GM18526 (cell line): ENCODE results near the gene RNF39.

Experiments used
- POLR2A ChIP-seq: IDR thresholded peaks from 3 replicates; pipeline ENCODE4 v1.6.1; 2011; ENCODE audit not compliant: insufficient read length; ENCODE audit errors: extremely low read depth

The RNF39 gene

DNA sequence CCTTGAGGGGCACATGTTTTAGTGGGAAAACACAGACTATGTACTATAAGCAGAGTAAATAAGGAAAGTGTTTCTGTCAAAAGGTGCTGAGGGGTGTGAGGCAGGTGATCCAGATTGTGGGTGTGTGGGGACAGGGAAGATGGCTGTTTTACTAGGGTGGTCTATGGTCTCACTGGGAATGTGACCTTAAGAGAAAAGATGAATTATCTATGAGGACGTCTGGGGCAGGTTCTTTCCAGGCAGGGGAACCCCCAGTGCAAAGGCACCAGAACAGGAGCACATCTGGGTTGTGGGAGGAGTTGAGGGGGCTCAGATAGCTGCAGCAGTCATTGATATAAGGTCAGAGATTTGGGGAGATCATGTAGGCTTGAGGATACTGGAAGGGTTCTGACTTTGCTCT lies 32.7 kb downstream of the RNF39 start:
- TF ChIP-seq POLR2A = no peak

DNA sequence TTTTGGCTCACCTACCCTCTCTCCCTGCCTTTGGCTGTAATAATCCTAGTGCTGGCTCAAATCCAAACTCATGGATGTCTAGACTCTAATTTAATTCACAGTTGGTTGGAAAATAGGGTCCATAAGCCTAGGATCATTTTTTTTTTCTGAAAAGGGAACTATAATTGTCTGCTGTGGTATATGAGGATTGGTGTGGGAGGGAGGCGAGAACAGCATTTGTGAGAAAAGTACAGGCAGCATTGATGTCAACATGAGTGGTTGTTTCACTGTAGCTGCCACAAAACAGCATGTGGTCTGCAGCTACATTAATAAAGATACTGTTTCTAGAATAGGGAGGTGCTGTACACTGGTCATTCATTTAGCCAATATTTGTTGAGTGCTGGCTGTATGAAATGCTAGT lies 33.1 kb downstream of the RNF39 start:
- TF ChIP-seq POLR2A = no peak

DNA sequence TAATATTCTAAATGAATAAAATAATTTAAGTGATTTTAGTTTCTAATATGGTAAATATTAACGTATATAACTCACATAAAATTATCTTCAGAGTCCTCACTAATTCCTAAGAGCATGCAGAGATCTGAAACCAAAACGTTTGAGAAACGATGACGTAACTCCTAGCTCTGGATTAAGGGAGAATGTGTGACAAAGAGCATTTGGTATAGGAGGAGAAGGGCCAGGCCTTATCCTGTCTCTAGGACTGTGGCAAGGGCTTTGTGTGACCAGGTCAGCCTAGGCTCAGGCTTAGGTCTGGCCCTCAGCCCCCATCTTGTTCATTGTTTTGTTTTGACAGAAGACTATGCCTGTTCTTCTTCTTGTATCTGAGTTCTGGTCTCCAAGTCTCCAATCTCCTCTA lies 33.7 kb downstream of the RNF39 start:
- no peak for TF ChIP-seq POLR2A

DNA sequence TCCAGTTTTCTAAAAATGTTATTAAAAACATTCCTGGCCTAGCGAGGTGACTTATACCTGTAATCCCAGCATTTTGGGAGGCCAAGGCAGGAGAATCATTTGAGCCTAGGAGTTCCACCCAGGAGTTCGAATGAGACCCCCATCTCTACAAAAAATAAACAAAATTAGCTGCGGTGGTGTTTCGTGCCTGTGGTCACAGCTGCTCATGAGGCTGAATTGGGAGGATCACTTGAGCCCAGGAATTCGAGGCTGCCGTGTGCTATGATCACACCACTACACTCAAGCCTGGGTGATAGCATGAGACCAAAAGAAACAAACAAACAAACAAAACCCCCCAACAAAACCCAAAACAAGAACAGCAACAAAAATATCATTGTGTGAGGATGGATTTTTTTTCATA lies 34.3 kb downstream of the RNF39 start:
- TF ChIP-seq POLR2A = no peak

DNA sequence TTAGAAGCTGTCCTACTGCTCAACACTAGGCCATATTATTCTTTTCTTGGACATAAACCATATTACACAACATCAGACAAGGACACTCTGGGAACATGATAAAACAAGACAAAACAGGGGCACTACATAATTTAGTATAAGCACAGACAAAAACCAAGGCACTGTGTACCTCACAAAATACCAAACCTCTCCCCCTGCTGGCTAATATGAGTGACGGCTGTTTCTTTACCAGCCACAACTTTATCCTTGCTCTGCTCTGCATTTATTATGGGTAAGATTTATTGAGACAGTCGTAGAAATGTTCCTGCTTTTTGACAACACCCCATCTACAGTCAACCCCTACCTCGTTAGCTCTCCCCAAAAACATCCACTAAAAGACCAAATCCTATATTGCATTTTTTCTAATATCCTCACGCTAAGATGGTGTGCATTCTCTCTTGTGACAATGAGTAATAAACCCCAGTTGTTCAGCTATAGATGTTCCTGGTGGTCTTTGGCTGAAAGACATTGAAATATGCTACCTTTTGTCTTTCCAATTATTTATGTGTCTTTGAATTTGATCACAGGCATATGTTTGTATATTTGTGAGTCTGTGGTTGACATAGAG lies 38.3 kb downstream of the RNF39 start:
- TF ChIP-seq POLR2A = no peak

DNA sequence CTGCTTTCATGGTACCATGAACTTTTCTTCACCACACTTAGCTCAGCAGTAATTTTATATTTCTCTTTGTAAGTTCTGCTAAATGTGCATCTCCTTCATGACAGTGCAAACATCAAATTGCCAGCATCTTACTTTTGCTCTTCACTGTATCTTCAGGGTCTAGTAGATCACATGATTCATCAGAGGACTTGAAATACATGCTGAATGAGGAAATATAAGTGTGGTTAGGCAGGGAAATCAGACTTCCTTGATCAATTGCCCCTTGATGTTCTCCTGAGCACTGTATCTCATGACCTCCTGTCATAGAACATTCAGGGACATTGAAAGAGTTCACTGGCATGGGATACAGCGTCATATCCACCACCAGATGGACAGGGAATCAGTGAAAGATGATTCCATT lies 39.8 kb downstream of the RNF39 start:
- TF ChIP-seq POLR2A = no peak

DNA sequence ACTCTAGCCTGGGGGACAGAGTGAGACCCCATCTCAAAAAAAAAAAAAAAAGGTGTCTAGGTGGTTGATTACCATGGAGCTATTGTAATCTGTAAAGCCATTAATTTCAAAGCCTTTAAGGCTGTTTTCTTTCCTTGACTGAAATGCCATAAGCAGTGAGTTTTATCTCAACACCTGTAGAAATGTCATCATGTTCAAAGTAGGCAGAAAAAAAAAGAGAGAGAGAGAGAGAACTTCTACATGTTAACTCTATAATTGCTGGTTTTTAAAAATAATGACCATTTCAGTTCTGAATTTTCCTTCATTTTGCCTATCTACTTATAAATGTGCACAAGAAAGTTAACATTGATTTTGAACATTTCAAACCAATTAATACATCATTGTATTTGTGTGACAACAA lies 44.2 kb downstream of the RNF39 start:
- TF ChIP-seq POLR2A = no peak

DNA sequence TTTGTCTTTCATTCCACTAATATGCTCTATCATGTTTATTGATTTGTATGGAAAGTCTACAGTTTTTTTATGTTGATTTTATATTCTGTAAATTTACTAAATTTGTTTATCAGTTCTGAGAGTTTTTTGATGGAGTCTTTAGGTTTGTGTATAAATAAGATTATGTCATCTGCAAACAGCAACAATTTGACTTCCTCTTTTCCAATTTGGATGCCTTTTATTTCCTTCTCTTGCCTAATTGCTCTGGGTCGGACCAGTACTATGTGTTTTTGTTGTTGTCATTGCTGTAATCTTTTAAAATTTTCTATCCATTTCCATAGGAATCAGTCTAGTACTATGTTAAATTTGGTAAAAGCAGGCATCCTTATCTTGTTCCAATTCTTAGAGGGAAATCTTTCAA lies 46.0 kb downstream of the RNF39 start:
- TF ChIP-seq POLR2A = no peak

DNA sequence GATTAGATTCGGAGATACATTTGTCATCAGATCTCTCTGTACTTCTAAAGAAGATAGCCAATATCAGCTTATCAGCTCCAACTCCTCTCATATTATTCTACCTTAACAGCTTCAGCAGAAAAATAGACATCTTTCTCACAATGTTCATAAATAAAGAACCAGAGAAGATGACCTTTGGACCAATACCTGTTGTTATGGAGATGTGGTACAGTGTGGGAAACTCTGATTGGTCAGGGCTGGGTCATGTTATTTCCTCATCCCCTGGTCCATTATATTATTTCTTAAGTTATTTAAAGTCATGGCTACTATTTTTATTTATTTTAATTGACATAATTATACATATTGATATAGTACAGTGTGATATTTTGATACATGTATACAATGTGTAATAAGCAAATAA lies 50.4 kb downstream of the RNF39 start:
- TF ChIP-seq POLR2A = no peak

DNA sequence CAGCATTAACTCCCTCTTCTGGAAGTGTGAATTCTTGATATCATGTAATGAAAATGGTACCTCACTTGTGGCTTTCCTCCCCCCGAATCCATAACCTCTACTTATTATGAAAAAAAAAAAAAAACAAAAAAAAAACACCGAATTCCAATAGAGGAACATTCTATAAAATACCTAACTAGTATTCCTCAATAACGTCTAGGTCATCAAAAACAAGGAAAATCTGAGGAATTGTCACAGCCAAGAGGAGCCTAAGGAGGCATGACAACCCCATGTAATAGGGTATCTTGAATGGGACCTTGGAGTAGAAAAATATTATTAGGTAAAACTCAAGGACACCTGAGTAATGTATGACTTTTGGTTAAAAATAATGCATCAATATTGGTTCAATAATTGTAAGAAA lies 53.4 kb downstream of the RNF39 start:
- TF ChIP-seq POLR2A = no peak

DNA sequence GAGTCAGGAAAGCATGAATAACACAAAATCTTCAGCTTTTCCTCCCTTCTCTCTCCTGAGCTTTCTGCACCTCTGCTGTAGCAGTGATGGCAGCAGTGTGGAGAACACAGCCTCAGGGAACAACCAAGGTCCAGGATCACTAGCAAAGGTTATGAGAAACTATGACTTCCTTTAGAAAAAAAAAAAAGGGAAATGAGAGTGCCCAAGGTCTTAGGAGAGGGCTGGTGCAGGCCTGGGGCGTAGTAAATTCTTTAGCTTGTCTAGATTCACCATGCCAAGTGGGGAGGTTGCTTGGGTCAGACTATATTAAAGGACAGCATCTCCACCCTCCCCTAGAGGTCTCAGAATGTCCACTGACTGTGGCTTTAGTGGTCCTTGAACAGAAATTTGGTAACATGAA lies 54.9 kb downstream of the RNF39 start:
- TF ChIP-seq POLR2A = no peak
